ENCODE data around the gene RAD51AP2. TPM values are rescaled to one million over a fixed set of nuclear protein-coding genes. Genes with fewer than 3 reads are reported as not detected.

RAD51AP2 gene
- total RNA-seq, 1 donor: not detected

DNA sequence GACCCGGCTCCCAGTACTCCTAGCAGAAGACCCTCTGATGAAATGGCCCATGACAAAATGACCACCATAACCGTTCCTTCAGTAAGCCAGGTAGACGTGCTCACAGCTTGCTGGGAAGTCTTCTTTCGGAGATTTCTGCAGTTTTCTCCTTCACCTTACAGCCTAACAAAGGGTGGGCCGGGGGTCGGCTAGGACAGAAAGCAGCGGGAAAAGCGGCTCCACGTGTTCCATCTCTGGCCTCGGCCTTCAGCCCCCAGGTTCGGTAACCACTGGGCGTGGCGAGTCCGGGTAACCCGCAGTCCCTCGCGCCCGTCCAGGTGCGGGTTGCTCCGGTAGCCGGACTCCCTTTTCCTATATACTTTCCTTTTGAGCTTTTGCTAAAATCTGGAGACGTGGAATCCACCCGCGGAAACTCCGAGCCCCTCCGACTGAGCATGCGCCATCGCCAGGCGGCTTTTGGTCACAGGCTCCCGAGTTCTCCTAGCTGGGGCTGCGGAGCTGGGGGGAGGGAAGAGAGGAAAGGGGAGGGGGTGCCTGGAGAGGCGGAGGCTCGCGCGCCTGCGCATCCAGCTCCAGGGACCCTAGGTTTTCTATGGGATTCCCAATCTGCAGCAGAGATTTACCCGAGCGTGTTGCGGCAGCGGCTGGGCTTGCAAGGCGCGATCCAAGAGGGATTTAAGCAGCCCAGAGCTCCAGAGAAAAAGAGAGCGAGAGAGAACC, 22.0 kb upstream of the RAD51AP2 start, which contains the start of gene VSNL1:
TSS of gene VSNL1 (plus strand) at position 604 of the 720 bp plus-strand sequence. CDS start 51,379 bp downstream, outside the sequence.
- Histone ChIP-seq H4K20me1 (ENCODE audit: insufficient read depth, low read length) (no peaks in the 10 kb centered on the region), H3K79me2 (ENCODE audit: insufficient read depth, low read length) (no peaks in the 10 kb centered on the region), H3K36me3 (ENCODE audit: insufficient read depth, low read length) (no peaks in the 10 kb centered on the region), H3K4me3 (ENCODE audit: insufficient read depth, low read length) (peak within 1 kb of the TSS; percentile 67), H3K27me3 (ENCODE audit: insufficient read depth, low read length) (peaks cover 55% of the 10 kb centered on the region), H2AFZ (ENCODE audit: low read length) (peak within 1 kb of the TSS; percentile 70), H3K9me3 (ENCODE audit: low read depth, low read length) (no peaks in the 10 kb centered on the region), H3K4me1 (ENCODE audit: insufficient read depth, low read length) (peaks cover 5% of the 10 kb centered on the region), H3K27ac (ENCODE audit: low read depth, low read length) (no peak within 1 kb of the TSS), H3K4me2 (ENCODE audit: insufficient read depth, low read length) (peak within 1 kb of the TSS; percentile 88)
- TF ChIP-seq, protein P1, sequence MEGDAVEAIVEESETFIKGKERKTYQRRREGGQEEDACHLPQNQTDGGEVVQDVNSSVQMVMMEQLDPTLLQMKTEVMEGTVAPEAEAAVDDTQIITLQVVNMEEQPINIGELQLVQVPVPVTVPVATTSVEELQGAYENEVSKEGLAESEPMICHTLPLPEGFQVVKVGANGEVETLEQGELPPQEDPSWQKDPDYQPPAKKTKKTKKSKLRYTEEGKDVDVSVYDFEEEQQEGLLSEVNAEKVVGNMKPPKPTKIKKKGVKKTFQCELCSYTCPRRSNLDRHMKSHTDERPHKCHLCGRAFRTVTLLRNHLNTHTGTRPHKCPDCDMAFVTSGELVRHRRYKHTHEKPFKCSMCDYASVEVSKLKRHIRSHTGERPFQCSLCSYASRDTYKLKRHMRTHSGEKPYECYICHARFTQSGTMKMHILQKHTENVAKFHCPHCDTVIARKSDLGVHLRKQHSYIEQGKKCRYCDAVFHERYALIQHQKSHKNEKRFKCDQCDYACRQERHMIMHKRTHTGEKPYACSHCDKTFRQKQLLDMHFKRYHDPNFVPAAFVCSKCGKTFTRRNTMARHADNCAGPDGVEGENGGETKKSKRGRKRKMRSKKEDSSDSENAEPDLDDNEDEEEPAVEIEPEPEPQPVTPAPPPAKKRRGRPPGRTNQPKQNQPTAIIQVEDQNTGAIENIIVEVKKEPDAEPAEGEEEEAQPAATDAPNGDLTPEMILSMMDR (IDR thresholded peaks at IDR 0.05; ENCODE audit: extremely low read depth, low read depth, low read length): no peak
- DNase-seq (ENCODE audit: insufficient read length, low spot score, missing footprints): peak; percentile 67

DNA sequence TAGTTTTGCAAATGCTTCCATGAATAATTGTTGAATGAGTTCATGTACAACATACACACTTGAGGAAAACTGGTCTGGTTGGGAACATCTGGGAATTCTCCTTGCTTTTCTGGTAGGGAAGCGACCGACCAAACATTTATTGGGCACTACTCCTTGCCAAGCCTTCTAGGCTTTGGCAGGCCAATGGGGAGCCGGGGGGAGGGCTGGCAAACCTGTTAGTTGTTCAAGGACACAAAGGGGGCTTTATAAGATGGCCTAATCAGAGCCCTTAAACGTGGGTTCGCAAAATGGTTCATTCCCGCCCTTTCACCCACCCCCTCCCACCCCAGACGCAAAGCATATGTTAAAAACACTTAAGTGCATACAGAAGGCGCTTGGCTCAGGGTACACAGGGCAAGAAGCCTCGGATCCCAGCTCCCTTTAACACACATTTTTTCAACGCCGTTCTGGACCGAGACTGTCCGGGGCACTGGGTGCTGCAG, 21.4 kb upstream of the RAD51AP2 start:
- Histone ChIP-seq H3K4me3 (ENCODE audit: insufficient read depth, low read length) (peak overlapping the region; percentile 67), H2AFZ (ENCODE audit: low read length) (no peak overlapping the region), H3K4me1 (ENCODE audit: insufficient read depth, low read length) (peaks cover 5% of the 10 kb centered on the region), H4K20me1 (ENCODE audit: insufficient read depth, low read length) (no peaks in the 10 kb centered on the region), H3K9me3 (ENCODE audit: low read depth, low read length) (no peaks in the 10 kb centered on the region), H3K4me2 (ENCODE audit: insufficient read depth, low read length) (peak overlapping the region; percentile 88), H3K27me3 (ENCODE audit: insufficient read depth, low read length) (peaks cover 55% of the 10 kb centered on the region), H3K27ac (ENCODE audit: low read depth, low read length) (no peak overlapping the region), H3K36me3 (ENCODE audit: insufficient read depth, low read length) (no peaks in the 10 kb centered on the region), H3K79me2 (ENCODE audit: insufficient read depth, low read length) (no peaks in the 10 kb centered on the region)
- peak; percentile 60 for DNase-seq (ENCODE audit: insufficient read length, low spot score, missing footprints)
- TF ChIP-seq, protein P1 (IDR thresholded peaks at IDR 0.05; ENCODE audit: extremely low read depth, low read depth, low read length): no peak

DNA sequence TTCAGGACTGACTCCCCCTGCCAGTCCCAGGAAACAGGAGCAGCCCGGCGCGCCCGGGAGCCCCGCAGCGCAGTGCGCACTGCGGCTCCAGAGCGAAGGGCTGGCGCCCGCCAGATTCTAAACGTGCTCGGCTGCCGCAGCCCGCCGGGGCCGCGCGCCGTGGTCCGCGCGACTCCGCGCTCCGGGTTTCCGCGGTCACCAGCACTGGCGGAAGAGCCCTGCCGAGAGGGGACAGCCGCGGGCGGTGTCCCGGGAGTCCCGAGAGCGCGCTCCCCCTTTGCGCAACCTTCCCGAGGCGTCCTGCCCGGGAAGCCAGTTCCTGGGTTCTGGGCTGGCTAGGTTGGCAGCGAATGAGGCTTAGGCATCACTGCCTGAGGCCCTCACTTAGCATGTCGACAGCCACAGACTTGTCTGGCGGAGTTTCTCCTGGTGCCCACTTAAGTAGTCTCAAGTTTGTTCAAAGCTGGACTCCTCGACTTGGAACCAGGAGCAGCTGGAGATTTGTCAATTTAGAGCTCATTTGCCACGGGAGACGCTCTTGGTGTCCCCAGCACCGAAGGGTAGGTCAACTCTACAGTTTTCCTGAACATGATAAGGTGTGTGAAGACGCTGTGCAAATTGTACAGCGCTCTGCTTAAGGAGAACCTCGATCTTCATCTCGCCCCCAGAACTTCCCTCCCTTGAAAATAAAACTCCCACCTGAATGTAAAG, 20.8 kb upstream of the RAD51AP2 start:
- no peaks in the 10 kb centered on the region for H3K36me3 ChIP-seq (ENCODE audit: insufficient read depth, low read length)
- H4K20me1 ChIP-seq (ENCODE audit: insufficient read depth, low read length): no peaks in the 10 kb centered on the region
- H3K27me3 ChIP-seq (ENCODE audit: insufficient read depth, low read length): peaks cover 55% of the 10 kb centered on the region
- H3K4me1 ChIP-seq (ENCODE audit: insufficient read depth, low read length): no peaks in the 10 kb centered on the region
- H3K4me2 ChIP-seq (ENCODE audit: insufficient read depth, low read length): peak overlapping the region; percentile 88
- no peaks in the 10 kb centered on the region for H3K9me3 ChIP-seq (ENCODE audit: low read depth, low read length)
- peak; percentile 79 for DNase-seq (ENCODE audit: insufficient read length, low spot score, missing footprints)
- peak overlapping the region; percentile 76 for H2AFZ ChIP-seq (ENCODE audit: low read length)
- TF ChIP-seq, protein P1 (IDR thresholded peaks at IDR 0.05; ENCODE audit: extremely low read depth, low read depth, low read length): no peak
- no peaks in the 10 kb centered on the region for H3K79me2 ChIP-seq (ENCODE audit: insufficient read depth, low read length)
- H3K4me3 ChIP-seq (ENCODE audit: insufficient read depth, low read length): peak overlapping the region; percentile 69
- no peak overlapping the region for H3K27ac ChIP-seq (ENCODE audit: low read depth, low read length)

Measured in osteoblast (primary cell).